NCI-H1694 (cell line): ENCODE results near the gene DENND2C.
A peak's percentile ranks its signal among the peaks of the same experiment; 100 is the strongest.

ENCODE experiments used
- DNase-seq: peaks from one replicate; lab custom pipeline; 2025; lab: John Stamatoyannopoulos, UW

Gene DENND2C

DNA sequence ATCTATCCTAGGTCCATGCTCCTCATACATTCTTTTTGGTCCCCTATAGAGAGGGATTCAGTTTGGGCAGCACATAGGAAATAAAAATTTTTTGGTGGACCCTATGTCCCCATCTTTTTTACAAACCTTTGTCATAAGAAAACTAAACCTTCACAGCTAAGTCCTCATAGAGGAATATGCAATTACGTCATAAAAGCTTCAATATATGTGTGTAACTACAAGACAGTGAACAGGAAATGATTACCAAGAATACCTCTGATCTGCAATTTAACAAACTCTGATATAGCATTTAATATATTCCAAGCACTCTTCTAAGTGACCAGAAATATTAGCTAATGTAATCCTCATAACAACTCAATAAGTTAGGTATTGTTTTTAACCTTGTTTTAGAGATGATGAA lies 6.3 kb upstream of the DENND2C start:
- DNase-seq, result no peak

DNA sequence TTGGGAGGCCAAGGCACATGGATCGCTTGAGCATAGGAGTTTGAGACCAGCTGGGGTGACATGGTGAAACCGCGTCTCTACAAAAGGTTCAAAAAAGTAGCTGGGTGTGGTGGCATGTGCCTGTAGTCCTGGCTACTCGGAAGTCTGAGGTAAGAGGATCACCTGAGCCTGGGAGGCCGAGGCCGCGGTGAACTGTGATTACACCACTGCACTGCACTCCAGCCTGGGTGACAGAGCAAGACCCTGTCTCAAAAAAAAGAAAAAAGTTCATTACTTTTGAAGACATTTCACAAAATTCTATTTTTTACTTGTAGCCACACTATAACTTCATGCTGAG lies 2.1 kb upstream of the DENND2C start:
- DNase-seq, result no peak

DNA sequence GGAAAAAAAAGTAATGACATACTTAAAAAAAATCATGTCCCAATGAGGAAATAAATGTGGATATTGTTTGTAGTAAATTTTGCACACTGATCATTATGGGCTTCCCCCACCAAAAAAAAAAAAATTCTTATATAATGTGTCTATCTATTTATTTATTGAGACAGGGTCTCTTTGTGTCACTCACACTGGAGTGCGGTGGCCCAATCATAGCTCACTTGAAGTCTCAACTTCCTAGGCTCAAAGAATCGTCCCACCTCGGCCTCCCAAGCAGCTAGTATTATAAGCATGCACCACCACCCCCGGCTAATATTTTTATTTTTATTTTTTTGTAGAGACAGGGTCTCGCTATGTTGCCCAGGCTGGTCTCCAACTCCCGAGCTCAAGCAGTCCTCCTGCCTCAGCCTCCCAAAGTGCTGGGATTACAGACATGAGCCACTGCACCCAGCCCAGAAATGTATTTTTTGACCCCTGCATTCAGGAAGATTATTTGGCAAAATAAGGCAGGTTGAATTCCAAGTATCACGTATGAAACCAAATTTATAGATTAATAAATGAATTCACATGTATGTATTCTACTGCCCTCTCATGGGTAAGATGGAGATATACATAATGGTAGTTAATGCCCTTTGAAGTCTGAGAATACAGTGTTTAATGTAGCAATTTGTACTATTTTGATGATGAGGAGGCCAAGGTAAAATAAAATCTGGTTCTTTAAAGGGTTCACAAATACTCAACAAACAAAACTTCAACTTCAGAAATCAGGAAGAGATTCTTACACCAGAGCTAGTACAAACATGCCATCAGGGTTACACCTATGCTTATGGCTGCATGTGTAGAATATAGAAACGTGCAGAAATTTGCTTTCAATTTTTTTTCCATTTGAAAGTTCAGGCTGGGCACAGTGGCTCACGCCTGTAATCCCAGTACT lies 1.4 kb upstream of the DENND2C start:
- DNase-seq, result peak; percentile 18

DNA sequence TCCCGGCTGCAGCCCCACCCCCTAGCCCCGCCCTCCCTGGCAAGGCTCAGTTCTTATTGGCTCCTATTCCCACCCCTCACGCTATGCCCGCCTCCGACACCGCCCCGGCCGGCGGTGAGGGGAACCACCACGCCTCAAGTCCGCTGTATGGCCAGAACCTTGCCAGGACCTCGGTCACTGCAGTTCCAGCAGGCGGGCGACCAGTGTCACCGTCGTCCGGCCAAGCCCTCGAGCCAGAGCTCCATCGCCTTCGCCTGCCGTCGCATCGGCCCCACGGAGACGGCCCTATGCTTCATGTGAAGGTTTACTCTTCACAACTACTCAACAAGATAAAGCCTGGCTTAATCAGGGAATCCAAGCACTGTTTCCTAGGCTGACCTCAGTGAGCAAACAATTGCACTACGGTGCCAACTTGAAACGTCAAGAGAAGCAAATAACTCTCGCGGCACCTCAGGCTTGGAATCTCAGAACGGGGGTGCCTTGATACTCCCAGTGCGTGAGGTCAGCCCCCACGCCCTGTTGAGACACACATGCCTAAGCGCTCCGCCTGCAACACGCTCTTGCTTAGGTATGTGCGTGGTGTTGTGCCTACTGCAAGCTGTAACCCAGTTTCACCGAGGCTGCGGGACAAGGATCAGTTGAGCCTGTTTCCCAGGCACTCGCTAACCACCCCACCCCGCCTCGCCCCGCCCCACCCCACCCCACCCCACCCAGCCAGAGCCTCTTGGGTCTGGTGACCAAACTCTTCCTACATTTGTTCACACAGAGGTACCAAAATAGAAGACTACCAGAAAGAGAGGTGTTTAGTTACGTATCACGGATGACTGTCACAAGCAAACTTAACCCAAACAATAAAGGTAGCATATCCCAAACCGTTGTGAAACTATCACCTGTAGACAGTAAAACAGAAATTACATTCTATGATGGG lies 498 bp upstream of the DENND2C start:
- peak; percentile 62 for DNase-seq

DNA sequence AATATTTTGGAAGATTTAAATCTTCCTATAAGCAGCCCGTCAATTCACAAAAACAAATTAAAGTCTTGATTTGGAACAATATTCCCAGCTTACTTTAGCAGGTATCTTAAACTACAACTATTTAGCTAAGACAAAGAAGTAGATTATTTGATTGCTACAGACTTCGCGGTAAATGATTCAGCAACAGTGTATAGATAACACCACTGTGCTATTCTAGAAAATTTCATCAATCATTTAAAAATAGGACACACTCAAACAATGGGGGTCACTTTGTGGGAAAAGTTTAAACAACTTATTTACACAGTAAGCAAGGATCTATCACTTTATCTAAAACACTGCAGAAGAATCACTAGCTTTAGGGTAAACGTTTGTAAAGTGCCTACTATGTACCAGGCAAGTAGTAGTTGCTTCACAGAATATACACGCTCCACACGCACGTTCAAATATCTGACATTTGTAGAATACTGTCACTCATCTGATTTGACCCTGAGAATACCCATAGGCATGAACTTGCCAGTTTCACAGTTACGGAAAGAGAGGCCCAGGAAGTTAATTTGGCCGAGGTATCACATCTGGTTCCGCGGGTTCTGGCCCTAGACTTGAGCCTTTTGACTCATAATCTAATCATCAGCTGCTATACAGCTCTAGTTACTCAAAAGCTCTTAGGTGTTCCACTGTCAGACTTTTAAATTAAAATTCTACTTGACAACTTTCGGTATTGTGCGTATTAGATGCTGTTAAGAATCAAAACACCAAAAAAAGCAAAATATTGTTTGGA lies 876 bp downstream of the DENND2C start:
- DNase-seq, result no peak

DNA sequence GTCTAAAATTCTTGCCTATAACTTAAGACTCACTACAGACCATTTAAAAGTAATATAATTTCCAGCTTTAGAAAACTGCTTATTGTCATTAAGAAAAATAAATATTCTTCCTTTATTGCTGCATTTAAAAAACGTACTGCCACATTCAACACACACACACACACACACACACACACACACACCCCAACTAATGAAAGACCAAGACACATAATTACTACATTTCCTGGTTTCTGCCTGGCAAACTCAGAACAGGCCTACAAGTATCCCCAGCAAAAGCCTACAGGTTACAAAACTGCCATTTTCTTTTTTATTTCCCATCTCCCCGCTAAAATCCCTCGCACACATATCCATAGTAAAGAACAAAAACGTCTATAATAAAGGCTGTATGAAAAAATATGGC lies 1.5 kb downstream of the DENND2C start:
- DNase-seq, result no peak

DNA sequence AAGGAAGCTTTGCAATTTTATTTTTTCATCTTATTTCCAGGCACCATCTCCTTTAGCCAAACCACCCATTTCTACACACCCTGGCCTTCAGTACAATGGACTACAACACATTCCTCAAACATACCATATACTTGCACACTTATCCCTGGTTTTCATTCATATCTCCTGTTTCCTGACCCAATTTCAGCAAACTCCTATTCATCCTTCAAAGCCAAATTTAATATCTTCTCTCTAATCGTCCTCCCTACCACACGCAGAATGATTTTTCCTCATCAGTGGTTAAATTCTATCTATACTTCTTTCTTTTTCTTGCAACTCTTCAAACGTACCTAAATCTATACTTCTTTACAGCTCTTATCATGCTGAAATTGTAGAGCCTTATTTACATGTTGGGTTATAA lies 2.9 kb downstream of the DENND2C start:
- DNase-seq, result no peak

DNA sequence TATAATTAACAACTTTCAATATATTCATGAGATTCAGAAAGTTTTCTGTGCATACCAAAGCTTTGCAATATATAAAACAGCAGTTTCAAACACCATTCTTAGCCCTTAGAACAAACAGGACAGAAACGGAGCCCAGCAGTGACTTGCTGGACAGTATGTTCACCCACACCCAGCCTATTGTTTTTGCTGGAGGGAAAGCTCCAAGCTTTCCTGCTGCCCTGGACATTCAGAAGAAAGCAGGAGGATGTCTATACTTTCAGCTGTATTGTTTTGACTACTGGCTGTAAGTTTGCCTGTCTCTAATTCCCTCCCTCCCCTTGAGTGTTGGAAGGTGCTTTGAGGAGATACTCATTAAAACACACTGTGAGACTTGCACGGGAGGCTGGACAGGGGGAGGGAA lies 9.6 kb downstream of the DENND2C start:
- DNase-seq, result no peak

DNA sequence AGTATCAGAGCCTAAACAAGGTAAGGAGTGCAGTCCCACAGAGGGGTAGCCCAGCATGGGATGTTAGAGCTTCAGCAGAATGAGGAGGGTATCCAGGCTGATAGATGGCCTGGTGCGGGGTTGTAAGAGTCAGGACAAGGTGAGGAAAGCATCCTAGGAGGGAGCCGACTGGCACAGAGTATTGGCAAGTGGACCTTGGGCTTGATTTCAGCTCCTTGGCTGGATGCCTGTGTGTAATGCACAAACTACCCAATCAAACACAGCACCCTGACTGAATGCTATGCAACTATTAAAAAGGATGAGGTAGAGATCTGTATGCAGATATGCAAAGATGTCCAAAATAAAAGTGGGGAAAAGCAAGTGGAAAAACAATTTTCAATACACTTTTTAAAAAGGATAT lies 18.0 kb downstream of the DENND2C start:
- no peak for DNase-seq

DNA sequence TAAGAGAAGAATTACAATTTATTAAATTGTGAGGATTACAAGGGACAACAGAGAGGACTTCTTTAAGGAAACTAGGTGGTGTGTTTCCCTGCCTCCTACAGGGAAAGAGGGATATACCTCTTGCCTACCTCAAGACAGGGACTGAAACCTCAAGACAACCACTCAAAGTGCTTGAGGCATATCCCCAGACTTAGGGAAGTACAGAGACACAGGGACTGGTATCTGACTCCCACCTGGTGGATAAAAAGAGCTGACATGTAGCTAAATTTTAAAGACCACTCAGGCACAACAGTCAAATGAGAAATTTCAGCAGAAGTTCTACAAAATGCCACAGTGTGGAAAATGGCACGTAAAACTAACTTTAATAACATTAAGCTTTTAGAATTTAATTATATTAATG lies 21.3 kb downstream of the DENND2C start:
- DNase-seq, result no peak

DNA sequence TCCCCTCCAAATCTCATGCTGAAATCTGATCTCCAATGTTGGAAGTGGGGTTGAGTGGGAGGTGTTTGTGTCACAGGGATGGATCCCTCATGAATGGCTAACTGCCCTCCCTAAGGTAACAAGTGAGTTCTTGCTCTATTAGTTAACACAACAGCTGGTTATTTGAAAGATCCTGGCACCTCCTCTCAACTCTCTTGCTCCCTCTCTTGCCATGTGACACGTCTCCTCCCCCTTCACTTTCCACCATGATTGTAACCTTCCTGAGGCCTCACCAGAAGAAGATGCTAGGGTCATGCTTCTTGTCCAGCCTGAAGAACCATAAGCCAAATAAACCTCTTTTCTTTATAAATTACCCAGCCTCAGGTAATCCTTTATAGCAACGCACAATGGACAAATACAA lies 28.5 kb downstream of the DENND2C start:
- DNase-seq, result no peak

DNA sequence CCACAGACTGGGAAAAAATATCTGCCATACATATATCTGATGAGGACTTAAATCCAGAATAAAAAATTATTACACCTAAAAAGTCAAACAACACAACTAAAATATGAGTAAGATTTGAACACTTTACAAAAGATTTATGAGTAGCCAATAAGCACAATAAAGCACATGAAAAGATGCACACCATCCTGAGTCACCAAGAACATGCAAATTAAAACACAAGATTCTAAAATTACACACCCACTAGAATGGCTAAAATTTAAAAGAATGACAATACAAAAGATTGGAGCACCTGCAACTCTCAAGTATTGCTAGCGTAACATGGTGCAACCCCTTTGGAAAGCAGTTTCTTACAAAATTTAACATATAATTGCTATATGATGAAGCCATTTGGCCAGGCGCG lies 30.9 kb downstream of the DENND2C start:
- no peak for DNase-seq

DNA sequence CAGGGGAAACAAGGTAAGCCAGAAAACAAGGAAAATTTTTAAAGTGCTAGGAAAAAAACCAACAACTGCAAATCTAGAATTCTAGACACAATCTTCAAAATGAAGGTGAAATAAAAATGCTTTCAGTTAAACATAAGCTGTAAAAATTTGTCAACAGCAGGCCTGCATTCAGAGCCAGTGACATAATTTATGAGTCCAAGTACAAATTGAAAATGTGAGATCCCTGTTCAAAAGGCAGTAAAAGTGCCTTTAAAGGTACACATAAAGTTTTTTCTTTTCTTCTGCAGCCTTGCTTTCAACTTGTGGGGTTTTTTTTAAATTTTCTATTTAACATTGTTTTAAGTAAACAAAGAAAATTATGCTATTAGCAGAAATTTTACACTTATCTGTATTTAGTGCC lies 37.4 kb downstream of the DENND2C start:
- no peak for DNase-seq

DNA sequence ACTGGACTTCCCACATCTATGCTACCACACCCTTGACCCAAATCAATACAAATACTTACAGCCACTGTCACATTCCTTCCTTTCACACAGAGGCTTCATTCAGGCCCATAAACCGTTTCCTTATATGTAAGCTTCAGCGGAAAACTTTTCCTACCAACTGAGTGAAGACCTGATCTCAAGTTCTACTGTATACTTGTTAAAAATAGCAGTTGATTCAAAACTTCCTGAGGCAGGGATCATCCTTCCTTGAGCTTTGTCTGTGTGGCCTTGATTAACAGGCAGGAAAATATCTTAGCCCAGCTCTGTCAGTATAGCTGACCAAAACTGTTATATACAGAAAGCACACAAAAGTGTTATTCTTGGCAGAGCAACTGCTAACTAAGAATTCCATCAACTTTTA lies 42.7 kb downstream of the DENND2C start:
- DNase-seq, result no peak

DNA sequence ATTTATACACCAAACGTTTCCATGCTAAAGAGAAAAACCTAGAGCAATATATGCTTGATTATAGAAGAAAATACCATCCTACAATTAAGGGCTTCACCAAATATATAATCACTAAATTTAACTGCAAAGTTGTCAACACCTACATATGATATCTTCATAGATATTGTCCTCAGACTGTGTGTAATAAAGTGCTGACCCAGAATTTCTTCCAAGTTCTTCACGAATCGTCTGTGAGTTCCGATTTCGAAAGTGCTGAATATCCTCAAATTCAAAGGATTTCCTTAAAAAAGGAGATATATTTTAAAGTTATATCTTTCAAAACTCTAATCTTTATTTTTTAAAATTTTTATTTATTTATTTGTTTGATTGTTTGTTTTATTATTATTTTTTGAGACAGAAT lies 46.5 kb downstream of the DENND2C start:
- DNase-seq, result no peak

DNA sequence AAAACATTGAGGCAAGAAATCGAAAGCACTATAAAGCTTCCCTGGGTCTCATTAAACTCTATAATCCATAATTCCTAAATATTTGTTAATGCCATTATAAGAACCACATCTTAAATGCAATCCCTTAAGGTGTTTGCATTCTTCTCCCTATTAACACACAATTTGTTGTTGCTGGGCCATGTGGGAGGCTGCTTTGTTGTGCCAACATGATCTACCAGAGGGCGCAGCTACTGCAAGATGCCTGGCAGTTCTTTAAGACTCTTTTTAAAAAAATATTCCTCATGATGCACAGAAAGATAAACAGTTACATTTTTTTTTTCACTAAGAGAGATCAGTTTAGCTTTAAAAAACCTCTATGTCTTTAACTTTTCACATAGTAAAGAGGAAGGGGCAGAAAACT lies 49.4 kb downstream of the DENND2C start:
- DNase-seq, result no peak

DNA sequence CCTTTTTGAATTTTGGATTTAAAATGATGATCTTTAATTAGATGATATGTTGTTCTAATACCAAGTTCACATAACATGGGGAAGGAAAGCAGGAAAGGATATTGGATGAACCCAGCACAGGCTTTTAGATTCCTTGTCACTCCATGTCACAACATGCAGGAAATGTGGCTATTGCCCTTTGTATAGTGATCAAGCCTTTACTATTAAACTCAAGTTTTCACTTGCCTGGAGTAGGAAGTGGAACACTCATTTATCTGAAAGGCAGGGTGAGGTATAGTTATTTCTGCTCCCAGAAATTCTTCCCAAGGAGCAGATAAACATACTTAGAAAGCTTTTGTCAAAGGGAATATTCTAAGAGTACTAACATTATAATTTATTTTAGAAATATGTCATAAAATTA lies 51.2 kb downstream of the DENND2C start:
- no peak for DNase-seq

DNA sequence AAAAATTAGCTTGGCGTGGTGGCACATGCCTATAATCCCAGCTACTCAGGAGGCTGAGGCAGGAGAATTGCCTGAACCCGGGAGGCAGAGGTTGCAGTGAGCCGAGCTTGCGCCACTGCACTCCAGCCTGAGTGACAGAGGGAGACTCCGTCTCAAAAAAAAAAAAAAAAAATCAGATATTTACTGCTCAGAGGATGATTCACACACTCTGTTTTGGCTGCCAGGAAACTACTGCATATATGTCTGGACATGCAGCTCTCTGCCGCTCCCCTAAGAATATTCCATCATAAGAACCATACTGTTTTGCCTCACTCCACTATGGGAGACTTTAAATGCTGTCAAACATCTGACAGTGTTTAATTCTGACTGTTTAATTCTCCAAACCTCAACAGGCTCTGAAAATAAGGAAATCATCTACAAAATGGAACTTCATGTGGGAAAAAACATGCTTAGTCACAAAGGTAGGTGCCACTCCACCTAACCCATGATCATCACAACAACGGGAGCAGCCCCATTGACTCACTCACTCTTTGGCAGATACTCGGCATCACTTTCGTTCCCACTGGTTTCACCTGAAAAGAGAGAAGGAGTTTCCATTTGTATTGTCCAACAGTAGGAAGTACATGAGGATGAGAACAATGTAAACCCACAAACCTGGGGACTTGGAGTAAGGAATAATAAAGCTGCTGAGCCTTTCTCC lies 59.2 kb downstream of the DENND2C start:
- peak; percentile 78 for DNase-seq

DNA sequence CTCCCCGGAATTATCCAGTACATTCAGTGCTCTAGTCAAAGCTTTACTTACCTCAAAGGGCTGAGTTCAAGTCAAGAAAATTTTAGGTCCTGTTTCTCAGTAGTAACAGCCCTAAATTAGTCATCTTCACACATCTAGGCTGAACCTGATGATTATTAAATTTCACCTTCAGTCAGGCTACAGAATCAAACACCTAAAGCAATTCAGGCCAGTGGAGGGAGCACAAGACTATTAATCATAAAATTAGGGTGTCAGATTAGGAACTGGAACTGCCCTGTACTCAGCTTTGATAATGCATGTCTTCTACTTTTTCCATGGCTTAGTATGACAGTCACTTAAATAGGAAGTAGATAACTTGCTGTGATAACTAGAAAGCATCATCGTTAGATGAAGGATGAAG lies 60.0 kb downstream of the DENND2C start:
- no peak for DNase-seq

DNA sequence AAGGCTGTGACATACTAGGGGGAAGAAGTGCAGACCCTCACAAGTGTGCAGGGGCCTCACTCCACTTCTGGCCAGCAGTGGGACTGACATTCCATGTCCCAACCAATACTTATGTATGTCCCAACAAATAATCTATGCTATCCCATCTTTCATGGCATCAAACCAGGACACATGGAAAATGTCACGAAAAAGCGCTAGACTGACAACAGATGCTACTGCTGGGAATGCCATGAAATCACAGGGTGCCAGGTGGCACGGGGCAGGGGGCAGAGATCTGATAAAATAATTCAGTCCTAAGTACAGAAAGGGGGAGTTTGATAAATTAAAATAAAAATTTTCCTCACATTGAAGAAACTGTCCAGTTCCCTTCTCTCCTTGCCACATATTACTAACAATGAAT lies 60.8 kb downstream of the DENND2C start:
- DNase-seq, result no peak

DNA sequence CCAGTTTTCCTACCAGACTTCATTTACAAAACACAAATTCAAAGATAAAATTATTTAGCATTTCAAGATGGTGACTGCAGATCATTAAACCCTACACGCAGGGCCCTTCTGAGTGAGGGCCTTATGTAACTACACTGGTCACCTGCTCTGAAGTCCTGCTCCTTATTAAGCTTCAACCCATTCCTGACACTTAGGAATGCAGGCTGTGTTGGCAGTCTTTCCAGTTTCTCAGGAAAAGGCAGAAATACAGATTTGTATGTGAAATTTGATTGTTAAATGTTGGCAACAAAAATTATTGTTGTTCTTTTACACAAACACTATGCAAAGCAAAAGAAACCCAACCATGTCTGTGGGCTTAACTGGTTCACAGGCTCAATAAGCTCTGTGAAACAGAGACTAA lies 62.6 kb downstream of the DENND2C start:
- no peak for DNase-seq

DNA sequence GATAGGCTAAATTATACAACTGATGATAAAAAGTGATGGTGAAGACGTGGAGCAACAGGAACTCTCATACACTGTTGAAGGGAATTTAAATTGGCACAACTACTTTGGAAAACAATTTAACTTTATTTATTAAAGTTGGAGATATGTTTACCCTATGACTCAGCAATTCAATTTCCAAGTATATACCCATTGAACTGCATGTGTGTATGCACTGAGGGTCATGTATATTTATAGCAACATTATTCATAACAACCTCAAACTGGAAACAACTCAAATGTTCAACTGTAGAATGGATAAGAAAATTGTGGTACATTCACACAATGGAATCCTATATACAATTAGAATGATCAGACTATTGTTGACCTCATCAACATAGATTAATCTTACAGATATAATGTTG lies 71.9 kb downstream of the DENND2C start:
- no peak for DNase-seq
